Pancreas (tissue), 10 donors: ENCODE data around the gene MBNL3. TPM values are rescaled to one million over a fixed set of nuclear protein-coding genes. Genes with fewer than 3 reads are reported as not detected.

Source experiments
- ATAC-seq, 4 donors: fragments of 200-7000 bp; cut with Tn5 transposase; one replicate each; pipeline versions ENCODE4 v1.8.0 to v1.9.1; 2020; ENCODE audit warnings: mild to moderate bottlenecking in 4 of 4, moderate library complexity in 4 of 4
- DNase-seq, 6 donors: peaks; one replicate each; pipeline ENCODE4 v3.0.0-alpha.2; 2020
- FAIRE-seq: peaks from 2 replicates; lab custom pipeline; 2012; peaks lifted over from hg19 to GRCh38; lab: Jason Lieb, UNC
- H3K27ac ChIP-seq, 4 donors: fragments of 200-600 bp; sonication (generic); 1 replicate in 3 of 4; 2 replicates in 1 of 4; pipeline versions ENCODE4 v1.5.0 to v1.8.0; 2020
- H3K27me3 ChIP-seq, 4 donors: fragments of 200-600 bp; one replicate each; pipeline ENCODE4 v1.8.0; 2021
- H3K36me3 ChIP-seq, 3 donors: fragments of 200-600 bp; sonication (generic) in 1 of 3; one replicate each; pipeline versions ENCODE4 v1.5.0 to v1.8.0; 2020 to 2021
- H3K4me1 ChIP-seq, 3 donors: fragments of 200-600 bp; one replicate each; pipeline ENCODE4 v1.8.0; 2021
- H3K4me3 ChIP-seq, 4 donors: fragments of 200-600 bp; sonication (generic) in 2 of 4; one replicate each; pipeline versions ENCODE4 v1.5.0 to v1.8.0; 2020 to 2021
- H3K9me3 ChIP-seq, 4 donors: fragments of 200-600 bp; one replicate each; pipeline ENCODE4 v1.8.0; 2021
- CTCF ChIP-seq, 4 donors: fragments of 200-600 bp; sonication (generic) in 3 of 4; IDR thresholded peaks; one replicate each; pipeline versions ENCODE4 v1.5.0 to v1.8.0; 2021; ENCODE audit warnings: antibody characterized with exemption in 4 of 4
- WGBS, 2 donors: extraction: QIAGEN DNeasy Blood & Tissue Kit; methylation state at CpG; one replicate each; pipeline ENCODE4 v1.1.7; 2013; 5-methylcytosine and 5-hydroxymethylcytosine counted together
- intact Hi-C, 3 donors: fragments of 100-400 bp; cut with DNase I; formaldehyde crosslinking; loops; one replicate each; pipeline versions ENCODE4 v1.11.1 to v1.14.2; 2022
- polyA plus RNA-seq, 2 donors: library from polyadenylated mRNA; stranded (reverse); fragments of 200-250 nt; gene quantifications; one replicate each; pipeline ENCODE4 v1.2.3, GENCODE V29; 2013
- total RNA-seq, 6 donors: library from RNA; stranded (reverse); fragmentation: NEBNext Ultra II Directional in 4 of 6; extraction: Animal tissue kit (Norgen Biotek cat#: 25700) in 4 of 6; gene quantifications; one replicate each; pipeline versions ENCODE4 v1.2.1 to v1.2.4, GENCODE V29; 2021 to 2023
- donor health status: healthy with polysubstance abuse.
- donor health status: DM: no; HTN: no; CAD: no; lungs with moderate emphysema.
- donor health status: DM: no; HTN: no; CAD: no.
- donor health status: control.
- donor health status: control.
- donor health status: Bipolar disorder and iron deficiency.
- donor health status: DM: yes; HTN: yes; CAD: no.
- donor health status: DM: no; HTN: no; CAD: no.
- donor health status: DM: no; HTN: no; CAD: no.
- donor health status: DM: yes; HTN: yes; CAD: no.

The MBNL3 gene
- total and polyA plus RNA-seq, 8 donors = 1.2 to 15.7 (median 11.3) TPM

- TF ChIP-seq CTCF (IDR thresholded peaks at IDR 0.05) = no peak
- Histone ChIP-seq H3K9me3 (no peaks in the 10 kb centered on the region), H3K27me3 (no peaks in the 10 kb centered on the region), H3K27ac (no peak overlapping the region), H3K36me3 (no peaks in the 10 kb centered on the region), H3K4me3 (no peak overlapping the region), H3K4me1 (no peaks in the 10 kb centered on the region)
- DNase-seq (no peak), FAIRE-seq (no peak), ATAC-seq (no peak)
- intact Hi-C loops = no loop called here
- 68 to 99% methylated on average over 3 of the region's 3 CpGs for WGBS, 2 donors
Measured at GRCh38 chrX:132415012-132415411, 73.8 kb downstream of the MBNL3 start.

GRCh38 chrX:132414404-132414803 lies 74.4 kb downstream of the MBNL3 start:
- no peak for TF ChIP-seq CTCF (IDR thresholded peaks at IDR 0.05)

GRCh38 chrX:132413459-132413858 lies 75.4 kb downstream of the MBNL3 start:
- peaks cover 0 to 2% (median 0%) of the 10 kb centered on the region in 3 donors for H3K4me1 ChIP-seq
- no peak for TF ChIP-seq CTCF (IDR thresholded peaks at IDR 0.05)
- H3K9me3 ChIP-seq = no peaks in the 10 kb centered on the region
- FAIRE-seq (no peak), ATAC-seq (no peak), DNase-seq (no peak)
- no peaks in the 10 kb centered on the region for H3K36me3 ChIP-seq
- H3K27me3 ChIP-seq = no peaks in the 10 kb centered on the region
- WGBS, 2 donors = 57 to 83% methylated on average over 7 of the region's 7 CpGs
- H3K27ac ChIP-seq = no peak overlapping the region
- no peak overlapping the region for H3K4me3 ChIP-seq
- intact Hi-C loops = no loop called here

More at GRCh38 chrX:132414404-132414803, 74.4 kb downstream of the MBNL3 start:
- H3K27me3 ChIP-seq = no peaks in the 10 kb centered on the region
- WGBS, 2 donors = 62 to 81% methylated on average over 2 of the region's 2 CpGs
- no peak for DNase-seq
- H3K36me3 ChIP-seq = no peaks in the 10 kb centered on the region
- H3K4me1 ChIP-seq = no peaks in the 10 kb centered on the region
- H3K4me3 ChIP-seq = no peak overlapping the region
- intact Hi-C loops = no loop called here
- no peak overlapping the region for H3K27ac ChIP-seq
- no peaks in the 10 kb centered on the region for H3K9me3 ChIP-seq
- no peak for FAIRE-seq
- no peak for ATAC-seq

- FAIRE-seq = no peak
- ATAC-seq = no peak
- DNase-seq = no peak
- H3K27ac ChIP-seq = no peak overlapping the region
- WGBS, 2 donors = 60 to 83% methylated on average over 7 of the region's 7 CpGs
- intact Hi-C loops = no loop called here
- peaks cover 0 to 4% (median 0%) of the 10 kb centered on the region in 3 donors for H3K4me1 ChIP-seq
- no peak for TF ChIP-seq CTCF (IDR thresholded peaks at IDR 0.05)
- H3K9me3 ChIP-seq = no peaks in the 10 kb centered on the region
- H3K36me3 ChIP-seq = no peaks in the 10 kb centered on the region
- no peak overlapping the region for H3K4me3 ChIP-seq
- H3K27me3 ChIP-seq = no peaks in the 10 kb centered on the region
Measured at GRCh38 chrX:132412208-132412607, 76.6 kb downstream of the MBNL3 start.

- Histone ChIP-seq H3K9me3 (no peaks in the 10 kb centered on the region), H3K36me3 (no peaks in the 10 kb centered on the region), H3K4me3 (no peak overlapping the region), H3K27ac (no peak overlapping the region), H3K4me1 (peaks cover 0 to 4% (median 0%) of the 10 kb centered on the region in 3 donors), H3K27me3 (no peaks in the 10 kb centered on the region)
- ATAC-seq (no peak), FAIRE-seq (no peak), DNase-seq (no peak)
- TF ChIP-seq CTCF (IDR thresholded peaks at IDR 0.05) = no peak
- intact Hi-C loops = no loop called here
- WGBS, 2 donors = 29 to 30% methylated on average over 8 of the region's 8 CpGs
Measured at GRCh38 chrX:132411310-132411977, 77.4 kb downstream of the MBNL3 start.
